HepG2 (cell line): Measurements from ENCODE around the gene HSF4. TPM values are rescaled to one million over a fixed set of nuclear protein-coding genes. Genes with fewer than 3 reads are reported as not detected.
A peak's percentile ranks its signal among the peaks of the same experiment; 100 is the strongest.

ENCODE experiments used
- GRHL1 ChIP-seq: sonication (generic); formaldehyde crosslinking; conservative IDR thresholded peaks from 2 replicates; pipeline ENCODE4 v1.8.0; 2022; ENCODE audit warnings: missing genetic modification reagents
- HOXA3 ChIP-seq: sonication (generic); formaldehyde crosslinking; IDR thresholded peaks from 2 replicates; pipeline ENCODE4 v1.5.0; 2020; ENCODE audit warnings: missing genetic modification reagents
- MEIS1 ChIP-seq: sonication (generic); formaldehyde crosslinking; IDR thresholded peaks from 2 replicates; pipeline ENCODE4 v1.9.0; 2021; ENCODE audit warnings: mild to moderate bottlenecking, missing genetic modification reagents, moderate library complexity, borderline replicate concordance
- MZF1 ChIP-seq: sonication (generic); formaldehyde crosslinking; IDR thresholded peaks from 2 replicates; pipeline ENCODE4 v1.8.1; 2023; ENCODE audit warnings: mild to moderate bottlenecking, missing genetic modification reagents, borderline replicate concordance
- POLR2A ChIP-seq, 2 experiments: IDR thresholded peaks; 2 replicates each; pipeline ENCODE4 v1.6.1; 2011; ENCODE audit warnings: low read depth in 2 of 2, low read length in 2 of 2, mild to moderate bottlenecking in 1 of 2, moderate library complexity in 1 of 2; ENCODE audit not compliant: insufficient read depth in 1 of 2
- RFX3 ChIP-seq: IDR thresholded peaks from 2 replicates; pipeline ENCODE4 v1.6.1; 2016; ENCODE audit warnings: missing biosample characterization, missing genetic modification reagents
- SMAD1 ChIP-seq: sonication (generic); formaldehyde crosslinking; IDR thresholded peaks from 2 replicates; pipeline ENCODE4 v1.4.0; 2020; ENCODE audit warnings: missing genetic modification reagents, low read depth, mild to moderate bottlenecking, borderline replicate concordance
- SRSF9 ChIP-seq: fragments of 200-400 bp; formaldehyde crosslinking; IDR thresholded peaks from 2 replicates; pipeline ENCODE4 v1.6.1; 2018; ENCODE audit warnings: borderline replicate concordance, mild to moderate bottlenecking, low read depth, low read length; ENCODE audit not compliant: insufficient read depth, poor library complexity, severe bottlenecking
- ZBTB21 ChIP-seq: sonication (generic); formaldehyde crosslinking; IDR thresholded peaks from 2 replicates; pipeline ENCODE4 v1.4.0; 2020; ENCODE audit warnings: missing genetic modification reagents
- ZBTB33 ChIP-seq: sonication (generic); formaldehyde crosslinking; IDR thresholded peaks from 2 replicates; pipeline ENCODE4 v1.4.0; 2020; ENCODE audit warnings: missing genetic modification reagents
- ZBTB42 ChIP-seq: sonication (generic); formaldehyde crosslinking; IDR thresholded peaks from 2 replicates; pipeline ENCODE4 v1.5.0; 2020; ENCODE audit warnings: mild to moderate bottlenecking, missing genetic modification reagents
- ZNF317 ChIP-seq: sonication (generic); formaldehyde crosslinking; IDR thresholded peaks from 2 replicates; pipeline ENCODE4 v1.5.0; 2020; ENCODE audit warnings: mild to moderate bottlenecking, missing genetic modification reagents
- ZNF33A ChIP-seq: sonication (generic); formaldehyde crosslinking; IDR thresholded peaks from 2 replicates; pipeline ENCODE4 v1.5.1; 2020; ENCODE audit warnings: missing genetic modification reagents, mild to moderate bottlenecking, moderate library complexity, borderline replicate concordance
- ZNF367 ChIP-seq: sonication (generic); formaldehyde crosslinking; IDR thresholded peaks from 2 replicates; pipeline ENCODE4 v1.4.0; 2020; ENCODE audit warnings: missing genetic modification reagents, borderline replicate concordance
- ZNF563 ChIP-seq: sonication (generic); formaldehyde crosslinking; IDR thresholded peaks from 2 replicates; pipeline ENCODE4 v1.8.0; 2022; ENCODE audit warnings: mild to moderate bottlenecking, moderate library complexity, missing genetic modification reagents
- ZNF605 ChIP-seq: sonication (generic); formaldehyde crosslinking; IDR thresholded peaks from 2 replicates; pipeline ENCODE4 v1.8.0; 2022; ENCODE audit warnings: mild to moderate bottlenecking, missing genetic modification reagents
- ZNF607 ChIP-seq: sonication (generic); formaldehyde crosslinking; IDR thresholded peaks from 2 replicates; pipeline ENCODE4 v1.5.1; 2020; ENCODE audit warnings: missing genetic modification reagents, mild to moderate bottlenecking, borderline replicate concordance
- ZNF7 ChIP-seq: IDR thresholded peaks from 2 replicates; pipeline ENCODE4 v1.6.1; 2016; ENCODE audit warnings: missing biosample characterization, missing genetic modification reagents
- ZNF782 ChIP-seq: sonication (generic); formaldehyde crosslinking; IDR thresholded peaks from 2 replicates; pipeline ENCODE4 v1.4.0; 2020; ENCODE audit warnings: missing genetic modification reagents, mild to moderate bottlenecking, borderline replicate concordance
- ZZZ3 ChIP-seq: sonication (generic); formaldehyde crosslinking; IDR thresholded peaks from 2 replicates; pipeline ENCODE4 v1.4.0; 2020; ENCODE audit warnings: missing genetic modification reagents, mild to moderate bottlenecking, borderline replicate concordance
- polyA plus RNA-seq, 8 experiments: library from polyadenylated mRNA; depleted of rRNA in 3 of 8; stranded (reverse) in 7 of 8; unstranded in 1 of 8; fragments of >200 nt; fragmentation: Illumina TruSeq in 4 of 8; extraction: Trizol in 4 of 8; gene quantifications; 2 replicates each; pipeline versions ENCODE4 v1.2.1 to v1.2.3, GENCODE V29; 2011 to 2016; ENCODE audit warnings: low read depth in 4 of 8, missing spikeins in 1 of 8, mixed read lengths in 1 of 8; ENCODE audit not compliant: insufficient read depth in 1 of 8
- total RNA-seq, 5 experiments: library from RNA; depleted of rRNA; stranded (reverse); fragments of >200 nt; fragmentation: Illumina TruSeq; extraction: Trizol; gene quantifications; 2 replicates each; pipeline ENCODE4 v1.2.3, GENCODE V29; 2016; ENCODE audit warnings: low read depth in 1 of 5
- TF ChIP-seq, protein P1 (sequence below): sonication (generic); formaldehyde crosslinking; IDR thresholded peaks from 2 replicates; pipeline ENCODE4; 2020; ENCODE audit warnings: missing genetic modification reagents, mild to moderate bottlenecking, borderline replicate concordance
- TF ChIP-seq, protein P2 (sequence below): sonication (generic); formaldehyde crosslinking; IDR thresholded peaks from 2 replicates; pipeline ENCODE4 v1.5.0; 2020; ENCODE audit warnings: missing genetic modification reagents, mild to moderate bottlenecking, borderline replicate concordance

HSF4 gene
- total and polyA plus RNA-seq, 2 of the 13 experiments (the other 11 are each of a cell fraction or from before 2014, with no cell fraction given): 3.5 to 16.9 TPM

GRCh38 chr16:67169642-67170167 lies 5.2 kb downstream of the HSF4 start (continued):
- TF ChIP-seq RFX3 (CRISPR knock-in tag): no peak
- TF ChIP-seq ZNF607 (CRISPR knock-in tag): no peak
- TF ChIP-seq, protein P1, sequence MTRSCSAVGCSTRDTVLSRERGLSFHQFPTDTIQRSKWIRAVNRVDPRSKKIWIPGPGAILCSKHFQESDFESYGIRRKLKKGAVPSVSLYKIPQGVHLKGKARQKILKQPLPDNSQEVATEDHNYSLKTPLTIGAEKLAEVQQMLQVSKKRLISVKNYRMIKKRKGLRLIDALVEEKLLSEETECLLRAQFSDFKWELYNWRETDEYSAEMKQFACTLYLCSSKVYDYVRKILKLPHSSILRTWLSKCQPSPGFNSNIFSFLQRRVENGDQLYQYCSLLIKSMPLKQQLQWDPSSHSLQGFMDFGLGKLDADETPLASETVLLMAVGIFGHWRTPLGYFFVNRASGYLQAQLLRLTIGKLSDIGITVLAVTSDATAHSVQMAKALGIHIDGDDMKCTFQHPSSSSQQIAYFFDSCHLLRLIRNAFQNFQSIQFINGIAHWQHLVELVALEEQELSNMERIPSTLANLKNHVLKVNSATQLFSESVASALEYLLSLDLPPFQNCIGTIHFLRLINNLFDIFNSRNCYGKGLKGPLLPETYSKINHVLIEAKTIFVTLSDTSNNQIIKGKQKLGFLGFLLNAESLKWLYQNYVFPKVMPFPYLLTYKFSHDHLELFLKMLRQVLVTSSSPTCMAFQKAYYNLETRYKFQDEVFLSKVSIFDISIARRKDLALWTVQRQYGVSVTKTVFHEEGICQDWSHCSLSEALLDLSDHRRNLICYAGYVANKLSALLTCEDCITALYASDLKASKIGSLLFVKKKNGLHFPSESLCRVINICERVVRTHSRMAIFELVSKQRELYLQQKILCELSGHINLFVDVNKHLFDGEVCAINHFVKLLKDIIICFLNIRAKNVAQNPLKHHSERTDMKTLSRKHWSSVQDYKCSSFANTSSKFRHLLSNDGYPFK (CRISPR knock-in tag): peak; percentile 16; the same call in 1 of the 2 replicates
- TF ChIP-seq ZNF563: 0 out of 2 replicates have a peak, but pooled peaks have one; percentile 35
- TF ChIP-seq ZBTB42 (CRISPR knock-in tag): no peak
- TF ChIP-seq MEIS1 (CRISPR knock-in tag): peak; percentile 53; the same call in 1 of the 2 replicates
- peak; percentile 65; the same call in 1 of the 2 replicates for TF ChIP-seq ZNF605 (CRISPR knock-in tag)
- TF ChIP-seq GRHL1 (CRISPR knock-in tag): no peak
- 0 out of 2 replicates have a peak, but pooled peaks have one; percentile 54 for TF ChIP-seq SMAD1
- no peak for TF ChIP-seq POLR2A (IDR thresholded peaks at IDR 0.05; ENCODE audit: insufficient read depth in 1 of 2, low read depth in 2 of 2, low read length in 2 of 2)
- TF ChIP-seq ZBTB33: peak; percentile 37; the same call in 1 of the 2 replicates
- TF ChIP-seq, protein P2, sequence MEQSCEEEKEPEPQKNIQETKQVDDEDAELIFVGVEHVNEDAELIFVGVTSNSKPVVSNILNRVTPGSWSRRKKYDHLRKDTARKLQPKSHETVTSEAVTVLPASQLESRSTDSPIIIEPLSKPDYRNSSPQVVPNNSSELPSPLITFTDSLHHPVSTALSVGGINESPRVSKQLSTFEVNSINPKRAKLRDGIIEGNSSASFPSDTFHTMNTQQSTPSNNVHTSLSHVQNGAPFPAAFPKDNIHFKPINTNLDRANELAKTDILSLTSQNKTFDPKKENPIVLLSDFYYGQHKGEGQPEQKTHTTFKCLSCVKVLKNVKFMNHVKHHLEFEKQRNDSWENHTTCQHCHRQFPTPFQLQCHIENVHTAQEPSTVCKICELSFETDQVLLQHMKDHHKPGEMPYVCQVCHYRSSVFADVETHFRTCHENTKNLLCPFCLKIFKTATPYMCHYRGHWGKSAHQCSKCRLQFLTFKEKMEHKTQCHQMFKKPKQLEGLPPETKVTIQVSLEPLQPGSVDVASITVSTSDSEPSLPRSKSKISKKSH (CRISPR knock-in tag): no peak
- TF ChIP-seq ZNF367 (CRISPR knock-in tag): no peak
- no peak for TF ChIP-seq HOXA3
- no peak for TF ChIP-seq ZNF7
- TF ChIP-seq SRSF9: no peak
- no peak for TF ChIP-seq ZNF33A (CRISPR knock-in tag)
- TF ChIP-seq MZF1 (CRISPR knock-in tag): no peak
- TF ChIP-seq ZNF317 (CRISPR knock-in tag): peak; percentile 18; the same call in 1 of the 2 replicates
- 0 out of 2 replicates have a peak, but pooled peaks have one; percentile 7 for TF ChIP-seq ZBTB21 (CRISPR knock-in tag)
- 0 out of 2 replicates have a peak, but pooled peaks have one; percentile 2 for TF ChIP-seq ZZZ3 (CRISPR knock-in tag)
- TF ChIP-seq ZNF782 (CRISPR knock-in tag): no peak; the same call in 1 of the 2 replicates
